LNCAP (cell line): ENCODE results near the gene ZNF568.

Experiments used
- CTCF ChIP-seq: fragments of 450-650 bp; IDR thresholded peaks from 2 replicates; pipeline ENCODE4 v1.5.1; 2017; ENCODE audit warnings: mild to moderate bottlenecking

Gene ZNF568

GRCh38 chr19:36915992-36916830 lies at the start of gene ZNF568, which contains the start of gene ZNF829:
Gene ZNF568 (plus strand): TSS chr19:36916332. CDS start chr19:36922771, 6,439 bp downstream.
Gene ZNF829 (minus strand): TSS chr19:36916291. CDS start chr19:36915167, 1,124 bp downstream.
- TF ChIP-seq CTCF = peak; percentile 69

GRCh38 chr19:36876993-36877938 lies 38.9 kb upstream of the ZNF568 start:
- no peak for TF ChIP-seq CTCF

GRCh38 chr19:36891768-36892357 lies 24.3 kb upstream of the ZNF568 start:
- TF ChIP-seq CTCF = no peak

- TF ChIP-seq CTCF = no peak
Observed at GRCh38 chr19:36894849-36895383, 21.2 kb upstream of the ZNF568 start.

GRCh38 chr19:36898422-36898821 lies 17.7 kb upstream of the ZNF568 start:
- TF ChIP-seq CTCF = no peak

GRCh38 chr19:36916991-36917390 lies 859 bp downstream of the ZNF568 start:
- TF ChIP-seq CTCF = no peak

GRCh38 chr19:36918090-36918489 lies 2.0 kb downstream of the ZNF568 start:
- TF ChIP-seq CTCF = no peak
